Upper lobe of left lung (tissue), 6 donors: Measurements from ENCODE around the gene CNTNAP5. TPM values are rescaled to one million over a fixed set of nuclear protein-coding genes. Genes with fewer than 3 reads are reported as not detected.

Source experiments
- ATAC-seq, 2 donors: fragments of 200-7000 bp; cut with Tn5 transposase; one replicate each; pipeline ENCODE4 v1.9.1; 2022; ENCODE audit warnings: mild to moderate bottlenecking in 2 of 2, moderate library complexity in 2 of 2; ENCODE audit not compliant: low FRiP score in 2 of 2
- DNase-seq, 2 donors: peaks; one replicate each; pipeline ENCODE4 v3.0.0-alpha.2; 2019 to 2020
- H3K27ac ChIP-seq, 4 donors: fragments of 200-600 bp; sonication (generic); one replicate each; pipeline ENCODE4 v1.5.1; 2016 to 2019
- H3K27me3 ChIP-seq, 4 donors: fragments of 200-600 bp; sonication (generic); one replicate each; pipeline ENCODE4 v1.5.1; 2017 to 2019
- H3K36me3 ChIP-seq, 4 donors: fragments of 200-600 bp; sonication (generic); one replicate each; pipeline ENCODE4 v1.5.1; 2016 to 2019
- H3K4me1 ChIP-seq, 4 donors: fragments of 200-600 bp; sonication (generic); one replicate each; pipeline ENCODE4 v1.5.1; 2018 to 2019
- H3K4me3 ChIP-seq, 4 donors: fragments of 200-600 bp; sonication (generic); one replicate each; pipeline ENCODE4 v1.5.1; 2017 to 2019; ENCODE audit warnings: mild to moderate bottlenecking in 2 of 4, moderate library complexity in 1 of 4
- H3K9me3 ChIP-seq, 4 donors: fragments of 200-600 bp; sonication (generic); one replicate each; pipeline ENCODE4 v1.5.1; 2018 to 2019
- CTCF ChIP-seq, 6 experiments: fragments of 450-650 bp in 4 of 6; fragments of 200-600 bp in 2 of 6; sonication (generic) in 2 of 6; IDR thresholded peaks; one replicate each; pipeline ENCODE4 v1.5.1; 2016 to 2019; ENCODE audit warnings: antibody characterized with exemption in 6 of 6
- EP300 ChIP-seq, 4 donors: sonication (generic); formaldehyde crosslinking; IDR thresholded peaks; one replicate each; pipeline ENCODE4 v1.5.1; 2017; ENCODE audit warnings: antibody characterized with exemption in 4 of 4, control low read depth in 2 of 4
- POLR2A ChIP-seq, 4 donors: fragments of 450-650 bp; IDR thresholded peaks; one replicate each; pipeline ENCODE4 v1.5.1; 2016 to 2017; ENCODE audit warnings: antibody characterized with exemption in 4 of 4, mild to moderate bottlenecking in 2 of 4
- POLR2AphosphoS5 ChIP-seq, 2 donors: sonication (generic); formaldehyde crosslinking; IDR thresholded peaks; one replicate each; pipeline ENCODE4 v1.5.1; 2017; ENCODE audit warnings: antibody characterized with exemption in 2 of 2
- WGBS, 2 donors: methylation state at CpG; one replicate each; pipeline ENCODE4 v1.1.5; 2017 to 2018; 5-methylcytosine and 5-hydroxymethylcytosine counted together
- total RNA-seq, 6 donors: library from RNA; depleted of rRNA in 4 of 6; stranded (reverse); fragments of >200 nt in 4 of 6; gene quantifications; one replicate each; pipeline versions ENCODE4 v1.1.0 to v1.2.1, GENCODE V29; 2016 to 2021
- donor health status: DM: no; HTN: no; CAD: no; lungs with moderate emphysema.
- donor health status: DM: no; HTN: yes; CAD: no; lungs with severe emphysema.

CNTNAP5 gene
- total RNA-seq, 6 donors from 2014 or later: not detected

- H3K4me3 ChIP-seq: no peak overlapping the region
- no peak for ATAC-seq
- no peaks in the 10 kb centered on the region for H3K36me3 ChIP-seq
- TF ChIP-seq POLR2A (IDR thresholded peaks at IDR 0.05) (no peak), CTCF (IDR thresholded peaks at IDR 0.05) (no peak), EP300 (IDR thresholded peaks at IDR 0.05) (no peak), POLR2AphosphoS5 (IDR thresholded peaks at IDR 0.05) (no peak)
- no peak for DNase-seq
- no peaks in the 10 kb centered on the region for H3K4me1 ChIP-seq
- no peaks in the 10 kb centered on the region for H3K27me3 ChIP-seq
- H3K9me3 ChIP-seq: peaks cover 0 to 4% (median 0%) of the 10 kb centered on the region in 4 donors
- H3K27ac ChIP-seq: no peak overlapping the region
Measured at GRCh38 chr2:124602759-124603158, 577.7 kb downstream of the CNTNAP5 start.

DNA sequence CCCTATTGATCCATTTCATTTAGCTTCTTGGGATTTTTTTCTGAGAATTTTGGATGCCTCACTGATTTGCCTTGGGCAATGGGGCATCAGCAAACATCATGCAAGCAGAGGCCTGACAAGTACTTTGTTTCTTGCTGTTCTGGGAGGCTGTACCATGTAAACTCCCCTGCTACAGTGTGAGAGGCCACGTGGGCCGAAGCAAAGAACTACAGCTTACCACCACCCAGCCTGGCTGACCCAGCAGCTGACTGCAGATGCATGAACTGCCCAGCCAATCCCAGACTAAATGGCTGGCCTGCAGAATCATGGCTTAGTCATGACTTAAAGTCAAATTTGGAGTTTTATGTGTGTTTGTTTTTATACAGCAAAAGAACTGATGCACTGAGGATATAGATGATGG, 579.9 kb downstream of the CNTNAP5 start:
- no peak for ATAC-seq
- no peak overlapping the region for H3K27ac ChIP-seq
- H3K4me1 ChIP-seq: no peaks in the 10 kb centered on the region
- H3K36me3 ChIP-seq: no peaks in the 10 kb centered on the region
- no peaks in the 10 kb centered on the region for H3K27me3 ChIP-seq
- H3K4me3 ChIP-seq: no peak overlapping the region
- TF ChIP-seq POLR2A (IDR thresholded peaks at IDR 0.05) (no peak), EP300 (IDR thresholded peaks at IDR 0.05) (no peak), POLR2AphosphoS5 (IDR thresholded peaks at IDR 0.05) (no peak), CTCF (IDR thresholded peaks at IDR 0.05) (no peak)
- WGBS, 2 donors: 78 to 79% methylated on average over 2 of the region's 2 CpGs
- H3K9me3 ChIP-seq: no peaks in the 10 kb centered on the region
- no peak for DNase-seq

GRCh38 chr2:124607679-124608078, 582.6 kb downstream of the CNTNAP5 start:
- Histone ChIP-seq H3K4me3 (no peak overlapping the region), H3K36me3 (no peaks in the 10 kb centered on the region), H3K4me1 (no peaks in the 10 kb centered on the region), H3K27me3 (no peaks in the 10 kb centered on the region), H3K9me3 (no peaks in the 10 kb centered on the region), H3K27ac (no peak overlapping the region)
- ATAC-seq (peak in 1 of 2 donors; percentile 30), DNase-seq (no peak)
- 65 to 68% methylated on average over 2 of the region's 2 CpGs for WGBS, 2 donors
- TF ChIP-seq EP300 (IDR thresholded peaks at IDR 0.05): no peak
- TF ChIP-seq POLR2A (IDR thresholded peaks at IDR 0.05): no peak
- TF ChIP-seq CTCF (IDR thresholded peaks at IDR 0.05): no peak
- TF ChIP-seq POLR2AphosphoS5 (IDR thresholded peaks at IDR 0.05): no peak

GRCh38 chr2:124609667-124610066, 584.6 kb downstream of the CNTNAP5 start:
- WGBS, 2 donors: 84 to 87% methylated on average over 6 of the region's 6 CpGs
- TF ChIP-seq POLR2AphosphoS5 (IDR thresholded peaks at IDR 0.05) (no peak), POLR2A (IDR thresholded peaks at IDR 0.05) (no peak), CTCF (IDR thresholded peaks at IDR 0.05) (no peak), EP300 (IDR thresholded peaks at IDR 0.05) (no peak)
- Histone ChIP-seq H3K27me3 (no peaks in the 10 kb centered on the region), H3K36me3 (no peaks in the 10 kb centered on the region), H3K9me3 (no peaks in the 10 kb centered on the region), H3K4me1 (no peaks in the 10 kb centered on the region), H3K4me3 (no peak overlapping the region), H3K27ac (no peak overlapping the region)
- DNase-seq (no peak), ATAC-seq (no peak)

DNA sequence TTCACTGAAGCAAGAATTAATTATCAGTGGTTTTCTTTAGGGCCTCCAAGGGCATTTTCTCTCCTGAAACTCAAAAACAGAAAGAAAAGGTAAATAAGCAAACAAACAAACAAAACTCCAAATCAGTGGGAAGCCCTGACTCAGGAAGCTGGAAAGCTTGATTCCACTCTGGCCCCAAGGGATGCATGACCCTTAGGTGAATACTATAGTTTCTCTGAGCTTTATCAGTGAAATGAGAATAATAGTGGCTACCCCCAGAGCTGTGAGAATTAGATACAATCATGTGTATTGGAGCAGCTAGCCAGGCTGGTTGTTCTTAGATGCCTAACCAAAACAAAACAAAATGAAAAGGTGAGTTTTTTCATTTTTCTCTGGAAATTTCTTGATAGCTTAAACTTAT, 585.1 kb downstream of the CNTNAP5 start:
- TF ChIP-seq CTCF (IDR thresholded peaks at IDR 0.05) (no peak), POLR2AphosphoS5 (IDR thresholded peaks at IDR 0.05) (no peak), POLR2A (IDR thresholded peaks at IDR 0.05) (no peak), EP300 (IDR thresholded peaks at IDR 0.05) (no peak)
- Histone ChIP-seq H3K9me3 (no peaks in the 10 kb centered on the region), H3K4me1 (no peaks in the 10 kb centered on the region), H3K27me3 (no peaks in the 10 kb centered on the region), H3K4me3 (no peak overlapping the region), H3K27ac (no peak overlapping the region), H3K36me3 (no peaks in the 10 kb centered on the region)
- DNase-seq (no peak), ATAC-seq (no peak)
